ENCODE results near the gene CCKAR. TPM values are rescaled to one million over a fixed set of nuclear protein-coding genes. Genes with fewer than 3 reads are reported as not detected.

The CCKAR gene
- total and polyA plus RNA-seq, 2 experiments from 2014 or later, result not detected

DNA sequence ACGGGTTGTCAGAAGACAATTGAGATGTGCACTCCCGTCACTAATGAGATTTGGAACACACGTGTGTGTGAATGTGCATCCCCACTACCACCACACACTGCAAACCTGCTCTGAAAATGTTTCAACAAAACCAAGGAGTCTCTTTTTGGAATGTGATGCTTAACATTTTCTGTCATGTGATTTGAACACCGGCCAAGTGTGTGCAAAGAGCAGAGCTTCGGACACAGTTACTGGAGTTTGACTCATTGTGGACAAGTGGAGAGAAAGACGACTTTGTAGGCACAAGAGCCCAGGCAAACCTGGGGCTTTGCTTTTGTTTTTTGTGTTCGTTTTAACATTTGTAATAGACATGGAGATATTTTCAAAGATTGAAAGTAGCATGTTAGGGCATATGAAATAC lies 49.2 kb downstream of the CCKAR start:
- TF ChIP-seq, protein P1, sequence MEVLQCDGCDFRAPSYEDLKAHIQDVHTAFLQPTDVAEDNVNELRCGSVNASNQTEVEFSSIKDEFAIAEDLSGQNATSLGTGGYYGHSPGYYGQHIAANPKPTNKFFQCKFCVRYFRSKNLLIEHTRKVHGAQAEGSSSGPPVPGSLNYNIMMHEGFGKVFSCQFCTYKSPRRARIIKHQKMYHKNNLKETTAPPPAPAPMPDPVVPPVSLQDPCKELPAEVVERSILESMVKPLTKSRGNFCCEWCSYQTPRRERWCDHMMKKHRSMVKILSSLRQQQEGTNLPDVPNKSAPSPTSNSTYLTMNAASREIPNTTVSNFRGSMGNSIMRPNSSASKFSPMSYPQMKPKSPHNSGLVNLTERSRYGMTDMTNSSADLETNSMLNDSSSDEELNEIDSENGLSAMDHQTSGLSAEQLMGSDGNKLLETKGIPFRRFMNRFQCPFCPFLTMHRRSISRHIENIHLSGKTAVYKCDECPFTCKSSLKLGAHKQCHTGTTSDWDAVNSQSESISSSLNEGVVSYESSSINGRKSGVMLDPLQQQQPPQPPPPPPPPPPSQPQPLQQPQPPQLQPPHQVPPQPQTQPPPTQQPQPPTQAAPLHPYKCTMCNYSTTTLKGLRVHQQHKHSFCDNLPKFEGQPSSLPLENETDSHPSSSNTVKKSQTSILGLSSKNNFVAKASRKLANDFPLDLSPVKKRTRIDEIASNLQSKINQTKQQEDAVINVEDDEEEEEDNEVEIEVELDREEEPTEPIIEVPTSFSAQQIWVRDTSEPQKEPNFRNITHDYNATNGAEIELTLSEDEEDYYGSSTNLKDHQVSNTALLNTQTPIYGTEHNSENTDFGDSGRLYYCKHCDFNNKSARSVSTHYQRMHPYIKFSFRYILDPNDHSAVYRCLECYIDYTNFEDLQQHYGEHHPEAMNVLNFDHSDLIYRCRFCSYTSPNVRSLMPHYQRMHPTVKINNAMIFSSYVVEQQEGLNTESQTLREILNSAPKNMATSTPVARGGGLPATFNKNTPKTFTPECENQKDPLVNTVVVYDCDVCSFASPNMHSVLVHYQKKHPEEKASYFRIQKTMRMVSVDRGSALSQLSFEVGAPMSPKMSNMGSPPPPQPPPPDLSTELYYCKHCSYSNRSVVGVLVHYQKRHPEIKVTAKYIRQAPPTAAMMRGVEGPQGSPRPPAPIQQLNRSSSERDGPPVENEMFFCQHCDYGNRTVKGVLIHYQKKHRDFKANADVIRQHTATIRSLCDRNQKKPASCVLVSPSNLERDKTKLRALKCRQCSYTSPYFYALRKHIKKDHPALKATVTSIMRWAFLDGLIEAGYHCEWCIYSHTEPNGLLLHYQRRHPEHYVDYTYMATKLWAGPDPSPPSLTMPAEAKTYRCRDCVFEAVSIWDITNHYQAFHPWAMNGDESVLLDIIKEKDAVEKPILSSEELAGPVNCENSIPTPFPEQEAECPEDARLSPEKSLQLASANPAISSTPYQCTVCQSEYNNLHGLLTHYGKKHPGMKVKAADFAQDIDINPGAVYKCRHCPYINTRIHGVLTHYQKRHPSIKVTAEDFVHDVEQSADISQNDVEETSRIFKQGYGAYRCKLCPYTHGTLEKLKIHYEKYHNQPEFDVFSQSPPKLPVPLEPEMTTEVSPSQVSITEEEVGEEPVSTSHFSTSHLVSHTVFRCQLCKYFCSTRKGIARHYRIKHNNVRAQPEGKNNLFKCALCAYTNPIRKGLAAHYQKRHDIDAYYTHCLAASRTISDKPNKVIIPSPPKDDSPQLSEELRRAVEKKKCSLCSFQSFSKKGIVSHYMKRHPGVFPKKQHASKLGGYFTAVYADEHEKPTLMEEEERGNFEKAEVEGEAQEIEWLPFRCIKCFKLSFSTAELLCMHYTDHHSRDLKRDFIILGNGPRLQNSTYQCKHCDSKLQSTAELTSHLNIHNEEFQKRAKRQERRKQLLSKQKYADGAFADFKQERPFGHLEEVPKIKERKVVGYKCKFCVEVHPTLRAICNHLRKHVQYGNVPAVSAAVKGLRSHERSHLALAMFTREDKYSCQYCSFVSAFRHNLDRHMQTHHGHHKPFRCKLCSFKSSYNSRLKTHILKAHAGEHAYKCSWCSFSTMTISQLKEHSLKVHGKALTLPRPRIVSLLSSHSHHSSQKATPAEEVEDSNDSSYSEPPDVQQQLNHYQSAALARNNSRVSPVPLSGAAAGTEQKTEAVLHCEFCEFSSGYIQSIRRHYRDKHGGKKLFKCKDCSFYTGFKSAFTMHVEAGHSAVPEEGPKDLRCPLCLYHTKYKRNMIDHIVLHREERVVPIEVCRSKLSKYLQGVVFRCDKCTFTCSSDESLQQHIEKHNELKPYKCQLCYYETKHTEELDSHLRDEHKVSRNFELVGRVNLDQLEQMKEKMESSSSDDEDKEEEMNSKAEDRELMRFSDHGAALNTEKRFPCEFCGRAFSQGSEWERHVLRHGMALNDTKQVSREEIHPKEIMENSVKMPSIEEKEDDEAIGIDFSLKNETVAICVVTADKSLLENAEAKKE (CRISPR knock-in tag; IDR thresholded peaks at IDR 0.05), result no peak
- no peak for TF ChIP-seq ZNF331 (CRISPR knock-in tag; IDR thresholded peaks at IDR 0.05; ENCODE audit: low read depth)
- TF ChIP-seq, protein P2, sequence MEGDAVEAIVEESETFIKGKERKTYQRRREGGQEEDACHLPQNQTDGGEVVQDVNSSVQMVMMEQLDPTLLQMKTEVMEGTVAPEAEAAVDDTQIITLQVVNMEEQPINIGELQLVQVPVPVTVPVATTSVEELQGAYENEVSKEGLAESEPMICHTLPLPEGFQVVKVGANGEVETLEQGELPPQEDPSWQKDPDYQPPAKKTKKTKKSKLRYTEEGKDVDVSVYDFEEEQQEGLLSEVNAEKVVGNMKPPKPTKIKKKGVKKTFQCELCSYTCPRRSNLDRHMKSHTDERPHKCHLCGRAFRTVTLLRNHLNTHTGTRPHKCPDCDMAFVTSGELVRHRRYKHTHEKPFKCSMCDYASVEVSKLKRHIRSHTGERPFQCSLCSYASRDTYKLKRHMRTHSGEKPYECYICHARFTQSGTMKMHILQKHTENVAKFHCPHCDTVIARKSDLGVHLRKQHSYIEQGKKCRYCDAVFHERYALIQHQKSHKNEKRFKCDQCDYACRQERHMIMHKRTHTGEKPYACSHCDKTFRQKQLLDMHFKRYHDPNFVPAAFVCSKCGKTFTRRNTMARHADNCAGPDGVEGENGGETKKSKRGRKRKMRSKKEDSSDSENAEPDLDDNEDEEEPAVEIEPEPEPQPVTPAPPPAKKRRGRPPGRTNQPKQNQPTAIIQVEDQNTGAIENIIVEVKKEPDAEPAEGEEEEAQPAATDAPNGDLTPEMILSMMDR (conservative IDR thresholded peaks at IDR 0.05; ENCODE audit: low read depth in 2 of 2), result no peak
- no peak for TF ChIP-seq JUNB (IDR thresholded peaks at IDR 0.05; ENCODE audit: unreplicated experiment)
- no peak for TF ChIP-seq STAT1 (IDR thresholded peaks at IDR 0.05; ENCODE audit: unreplicated experiment)
- TF ChIP-seq, protein P3, sequence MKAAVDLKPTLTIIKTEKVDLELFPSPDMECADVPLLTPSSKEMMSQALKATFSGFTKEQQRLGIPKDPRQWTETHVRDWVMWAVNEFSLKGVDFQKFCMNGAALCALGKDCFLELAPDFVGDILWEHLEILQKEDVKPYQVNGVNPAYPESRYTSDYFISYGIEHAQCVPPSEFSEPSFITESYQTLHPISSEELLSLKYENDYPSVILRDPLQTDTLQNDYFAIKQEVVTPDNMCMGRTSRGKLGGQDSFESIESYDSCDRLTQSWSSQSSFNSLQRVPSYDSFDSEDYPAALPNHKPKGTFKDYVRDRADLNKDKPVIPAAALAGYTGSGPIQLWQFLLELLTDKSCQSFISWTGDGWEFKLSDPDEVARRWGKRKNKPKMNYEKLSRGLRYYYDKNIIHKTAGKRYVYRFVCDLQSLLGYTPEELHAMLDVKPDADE (IDR thresholded peaks at IDR 0.05), result no peak
- TF ChIP-seq, protein P4, sequence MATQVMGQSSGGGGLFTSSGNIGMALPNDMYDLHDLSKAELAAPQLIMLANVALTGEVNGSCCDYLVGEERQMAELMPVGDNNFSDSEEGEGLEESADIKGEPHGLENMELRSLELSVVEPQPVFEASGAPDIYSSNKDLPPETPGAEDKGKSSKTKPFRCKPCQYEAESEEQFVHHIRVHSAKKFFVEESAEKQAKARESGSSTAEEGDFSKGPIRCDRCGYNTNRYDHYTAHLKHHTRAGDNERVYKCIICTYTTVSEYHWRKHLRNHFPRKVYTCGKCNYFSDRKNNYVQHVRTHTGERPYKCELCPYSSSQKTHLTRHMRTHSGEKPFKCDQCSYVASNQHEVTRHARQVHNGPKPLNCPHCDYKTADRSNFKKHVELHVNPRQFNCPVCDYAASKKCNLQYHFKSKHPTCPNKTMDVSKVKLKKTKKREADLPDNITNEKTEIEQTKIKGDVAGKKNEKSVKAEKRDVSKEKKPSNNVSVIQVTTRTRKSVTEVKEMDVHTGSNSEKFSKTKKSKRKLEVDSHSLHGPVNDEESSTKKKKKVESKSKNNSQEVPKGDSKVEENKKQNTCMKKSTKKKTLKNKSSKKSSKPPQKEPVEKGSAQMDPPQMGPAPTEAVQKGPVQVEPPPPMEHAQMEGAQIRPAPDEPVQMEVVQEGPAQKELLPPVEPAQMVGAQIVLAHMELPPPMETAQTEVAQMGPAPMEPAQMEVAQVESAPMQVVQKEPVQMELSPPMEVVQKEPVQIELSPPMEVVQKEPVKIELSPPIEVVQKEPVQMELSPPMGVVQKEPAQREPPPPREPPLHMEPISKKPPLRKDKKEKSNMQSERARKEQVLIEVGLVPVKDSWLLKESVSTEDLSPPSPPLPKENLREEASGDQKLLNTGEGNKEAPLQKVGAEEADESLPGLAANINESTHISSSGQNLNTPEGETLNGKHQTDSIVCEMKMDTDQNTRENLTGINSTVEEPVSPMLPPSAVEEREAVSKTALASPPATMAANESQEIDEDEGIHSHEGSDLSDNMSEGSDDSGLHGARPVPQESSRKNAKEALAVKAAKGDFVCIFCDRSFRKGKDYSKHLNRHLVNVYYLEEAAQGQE (IDR thresholded peaks at IDR 0.05; ENCODE audit: unreplicated experiment), result no peak
- TF ChIP-seq POLR2AphosphoS5 (IDR thresholded peaks at IDR 0.05; ENCODE audit: low read depth), result no peak
- no peak for TF ChIP-seq NANOG (IDR thresholded peaks at IDR 0.05; ENCODE audit: borderline replicate concordance)
- TF ChIP-seq EZH2phosphoT487 (IDR thresholded peaks at IDR 0.05; ENCODE audit: unreplicated experiment), result no peak
- no peak for TF ChIP-seq EZH2 (IDR thresholded peaks at IDR 0.05; ENCODE audit: low read depth, unreplicated experiment)
- no peak for TF ChIP-seq CREB1 (CRISPR knock-in tag; IDR thresholded peaks at IDR 0.05; ENCODE audit: low read depth)
- no peak for TF ChIP-seq ZNF114 (CRISPR knock-in tag; IDR thresholded peaks at IDR 0.05)
- peaks cover 4% of the 10 kb centered on the region; the same call in 1 of the 2 replicates for H3F3A ChIP-seq (replicated peaks; ENCODE audit: low read depth)
- DNase-seq (ENCODE audit: low spot score) (no peak), ATAC-seq (no peak)
- peaks cover 10% of the 10 kb centered on the region for H3K27me3 Mint-ChIP-seq (ENCODE audit: insufficient read depth, low read depth, poor library complexity)
- 0 out of 2 replicates have a peak, but pooled peaks cover 3% of the 10 kb centered on the region for H4K20me1 ChIP-seq (replicated peaks; ENCODE audit: insufficient read depth)
- H3K36me3 Mint-ChIP-seq (ENCODE audit: low read depth), result peaks cover 49% of the 10 kb centered on the region
- H3K4me3 Mint-ChIP-seq, result no peak overlapping the region
- peaks cover 7% of the 10 kb centered on the region for H3K36me3 ChIP-seq (ENCODE audit: insufficient read depth)
- peaks cover 7% of the 10 kb centered on the region; the same call in 1 of the 2 replicates for H3K9me2 ChIP-seq (ENCODE audit: insufficient read depth)
- no peaks in the 10 kb centered on the region for H3K4me1 ChIP-seq (ENCODE audit: insufficient read depth)
- H3K27ac ChIP-seq (ENCODE audit: low read depth), result no peak overlapping the region
- no peaks in the 10 kb centered on the region for H3K27me3 ChIP-seq (ENCODE audit: insufficient read depth)
- no peaks in the 10 kb centered on the region for H3K79me2 ChIP-seq (replicated peaks; ENCODE audit: insufficient read depth)
- peaks cover 14% of the 10 kb centered on the region; the same call in 2 of the 3 replicates for H3K9me3 Mint-ChIP-seq
- no peaks in the 10 kb centered on the region for H3K4me1 Mint-ChIP-seq
- H3K27ac Mint-ChIP-seq, result no peak overlapping the region
- H2AFZ ChIP-seq, result no peak overlapping the region
- H3K4me3 ChIP-seq, result no peak overlapping the region
- no peak overlapping the region for H3K4me2 ChIP-seq
